Testis (tissue), 3 donors: ENCODE measurements around the gene RSPH4A. TPM values are rescaled to one million over a fixed set of nuclear protein-coding genes. Genes with fewer than 3 reads are reported as not detected.

Source experiments
- DNase-seq: peaks from one replicate; pipeline ENCODE4 v3.0.0-alpha.2; 2019
- H3K27ac ChIP-seq, 2 donors: fragments of 200-600 bp; sonication (generic); one replicate each; pipeline ENCODE4 v1.5.1; 2019
- H3K27me3 ChIP-seq: fragments of 200-600 bp; sonication (generic); one replicate; pipeline ENCODE4 v1.5.1; 2019
- H3K36me3 ChIP-seq: fragments of 200-600 bp; sonication (generic); one replicate; pipeline ENCODE4 v1.5.1; 2017; ENCODE audit warnings: low read depth; ENCODE audit errors: missing control alignments
- H3K4me1 ChIP-seq: fragments of 200-600 bp; sonication (generic); one replicate; pipeline ENCODE4 v1.5.1; 2019
- H3K4me3 ChIP-seq, 2 donors: fragments of 200-600 bp; sonication (generic); one replicate each; pipeline ENCODE4 v1.5.1; 2017 to 2019
- H3K9me3 ChIP-seq: fragments of 200-600 bp; sonication (generic); one replicate; pipeline ENCODE4 v1.5.1; 2017
- CTCF ChIP-seq, 3 experiments: fragments of 450-650 bp in 2 of 3; fragments of 200-600 bp in 1 of 3; sonication (generic) in 1 of 3; IDR thresholded peaks; one replicate each; pipeline ENCODE4 v1.5.1; 2016 to 2019; ENCODE audit warnings: antibody characterized with exemption in 3 of 3, mild to moderate bottlenecking in 2 of 3, moderate library complexity in 1 of 3
- POLR2A ChIP-seq: fragments of 450-650 bp; IDR thresholded peaks from one replicate; pipeline ENCODE4 v1.6.1; 2017; ENCODE audit warnings: antibody characterized with exemption, mild to moderate bottlenecking, moderate library complexity
- WGBS, 2 donors: methylation state at CpG; one replicate each; pipeline ENCODE4 v1.1.5; 2018; 5-methylcytosine and 5-hydroxymethylcytosine counted together
- intact Hi-C: fragments of 100-400 bp; cut with DNase I; formaldehyde crosslinking; loops from one replicate; pipeline ENCODE4 v1.15.1; 2023; ENCODE audit warnings: low total_unique reads
- polyA plus RNA-seq: library from polyadenylated mRNA; stranded (reverse); fragments of 350-450 nt; fragmentation: Illumina TruSeq; extraction: RNeasy Lipid Tissue Mini Kit (QIAGEN cat#74804); gene quantifications from one replicate; pipeline ENCODE4 v1.2.3, GENCODE V29; 2014; ENCODE audit warnings: low read depth, low replicate concordance; ENCODE audit not compliant: insufficient read depth
- total RNA-seq, 2 donors: library from RNA; depleted of rRNA; stranded (reverse); fragments of >200 nt; gene quantifications; one replicate each; pipeline ENCODE4 v1.2.3, GENCODE V29; 2016

RSPH4A gene
- total and polyA plus RNA-seq, 3 donors from 2014 or later, result 2.1 to 8.1 (median 5.2) TPM

- WGBS, 2 donors, result 91 to 96% methylated on average over 2 of the region's 2 CpGs
- H3K4me3 ChIP-seq, result no peak overlapping the region
- TF ChIP-seq CTCF (IDR thresholded peaks at IDR 0.05) (no peak), POLR2A (no peak)
- intact Hi-C loops, result no loop called here
- H3K27ac ChIP-seq, result no peak overlapping the region
- H3K9me3 ChIP-seq, result no peaks in the 10 kb centered on the region
- DNase-seq, result no peak
- no peaks in the 10 kb centered on the region for H3K4me1 ChIP-seq
- no peaks in the 10 kb centered on the region for H3K27me3 ChIP-seq
- H3K36me3 ChIP-seq, result no peaks in the 10 kb centered on the region
Observed at GRCh38 chr6:116633685-116634084, 17.4 kb downstream of the RSPH4A start.

DNA sequence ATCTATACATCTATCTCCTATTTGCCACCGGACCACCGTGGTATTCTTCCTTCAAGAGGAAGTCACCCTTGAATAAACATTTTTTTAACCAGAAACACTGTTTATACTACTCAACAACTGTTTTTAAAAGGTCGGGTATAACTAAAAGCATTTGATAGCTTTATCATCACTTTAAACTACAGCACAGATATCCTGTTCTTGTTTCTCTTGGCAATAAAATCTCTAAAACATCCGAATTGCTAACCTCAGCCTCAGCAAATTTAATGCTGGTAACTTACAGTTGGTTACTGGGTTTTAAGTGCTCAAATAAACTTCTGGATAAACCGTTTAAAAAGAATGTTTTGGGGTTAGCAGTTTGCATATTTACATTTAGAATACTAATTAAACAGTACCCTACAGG lies 31.9 kb downstream of the RSPH4A start:
- Histone ChIP-seq H3K27me3 (no peaks in the 10 kb centered on the region), H3K36me3 (no peaks in the 10 kb centered on the region), H3K9me3 (no peaks in the 10 kb centered on the region), H3K4me3 (no peak overlapping the region), H3K27ac (no peak overlapping the region), H3K4me1 (no peaks in the 10 kb centered on the region)
- DNase-seq, result no peak
- intact Hi-C loops, result no loop called here
- 40 to 44% methylated on average over 5 of the region's 5 CpGs for WGBS, 2 donors
- no peak for TF ChIP-seq CTCF (IDR thresholded peaks at IDR 0.05)
- TF ChIP-seq POLR2A, result no peak

- no peaks in the 10 kb centered on the region for H3K36me3 ChIP-seq
- DNase-seq, result no peak
- no peaks in the 10 kb centered on the region for H3K9me3 ChIP-seq
- intact Hi-C loops, result no loop called here
- no peaks in the 10 kb centered on the region for H3K4me1 ChIP-seq
- H3K27ac ChIP-seq, result no peak overlapping the region
- WGBS, 2 donors, result 63 to 68% methylated on average over 3 of the region's 3 CpGs
- H3K4me3 ChIP-seq, result no peak overlapping the region
- H3K27me3 ChIP-seq, result no peaks in the 10 kb centered on the region
- TF ChIP-seq POLR2A (no peak), CTCF (IDR thresholded peaks at IDR 0.05) (no peak)
Observed at GRCh38 chr6:116649129-116649528, 32.9 kb downstream of the RSPH4A start.

- intact Hi-C loops, result no loop called here
- Histone ChIP-seq H3K27me3 (no peaks in the 10 kb centered on the region), H3K36me3 (no peaks in the 10 kb centered on the region), H3K4me1 (no peaks in the 10 kb centered on the region), H3K4me3 (no peak overlapping the region), H3K9me3 (no peaks in the 10 kb centered on the region), H3K27ac (no peak overlapping the region)
- TF ChIP-seq CTCF (IDR thresholded peaks at IDR 0.05) (no peak), POLR2A (no peak)
- no peak for DNase-seq
- 89 to 92% methylated on average over 4 of the region's 4 CpGs for WGBS, 2 donors
Observed at GRCh38 chr6:116651916-116652315, 35.6 kb downstream of the RSPH4A start.

DNA sequence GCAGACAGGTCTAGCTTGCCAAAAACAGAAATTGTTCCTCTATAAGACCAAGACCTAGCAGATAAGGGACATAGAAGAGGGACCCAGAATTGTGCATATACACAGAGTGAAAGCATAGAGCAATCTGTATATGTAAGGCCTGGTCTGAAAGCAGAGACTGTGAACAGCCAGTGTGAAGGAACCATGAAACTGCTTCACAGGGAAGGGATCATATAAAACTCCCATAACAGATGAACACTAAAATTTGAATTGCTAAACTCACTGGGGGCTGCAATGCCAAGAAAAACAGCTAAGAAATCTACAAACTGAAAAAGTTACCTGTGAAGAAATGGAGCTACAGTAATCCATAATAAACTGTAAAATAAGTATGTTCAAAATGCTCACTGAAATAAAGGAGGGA lies 45.3 kb downstream of the RSPH4A start:
- H3K4me3 ChIP-seq, result no peak overlapping the region
- H3K36me3 ChIP-seq, result no peaks in the 10 kb centered on the region
- no peak for TF ChIP-seq CTCF (IDR thresholded peaks at IDR 0.05)
- no peak for TF ChIP-seq POLR2A
- H3K27me3 ChIP-seq, result no peaks in the 10 kb centered on the region
- intact Hi-C loops, result no loop called here
- H3K4me1 ChIP-seq, result no peaks in the 10 kb centered on the region
- H3K9me3 ChIP-seq, result no peaks in the 10 kb centered on the region
- H3K27ac ChIP-seq, result no peak overlapping the region
- DNase-seq, result no peak
